Inflammatory macrophage treated with lipopolysaccharide for 1 hour (primary cell): Measurements from ENCODE around the gene AK6.
"Not testable (repeated sequence)": the region's sequence is repeated elsewhere in the genome, so short reads cannot be mapped to it uniquely, and the experiment has no call there.

Experiments
- DNase-seq, 2 donors: peaks; one replicate each; pipeline ENCODE4 v3.0.0-alpha.2; 2020 to 2022

The AK6 gene

GRCh38 chr5:69334793-69335268, 34.5 kb downstream of the AK6 start:
- peak; percentile 67 to 83 for DNase-seq

- DNase-seq = not testable (repeated sequence)
These were observed 35.5 kb downstream of the AK6 start for GRCh38 chr5:69333668-69334315.

- DNase-seq = peak; percentile 17 to 28
These were observed 37.5 kb downstream of the AK6 start for GRCh38 chr5:69331528-69332445.

- no peak for DNase-seq
These were observed 39.3 kb downstream of the AK6 start for GRCh38 chr5:69329905-69330489.

- DNase-seq = no peak
These were observed 43.0 kb downstream of the AK6 start for GRCh38 chr5:69326365-69326764.

- DNase-seq = peak; percentile 46 to 49
These were observed 51.9 kb downstream of the AK6 start for GRCh38 chr5:69317391-69317790.

GRCh38 chr5:69315972-69316371, 53.3 kb downstream of the AK6 start:
- no peak for DNase-seq

GRCh38 chr5:69313428-69313827, 55.9 kb downstream of the AK6 start:
- DNase-seq = no peak

GRCh38 chr5:69312459-69313160, 56.7 kb downstream of the AK6 start:
- DNase-seq = no peak

- no peak for DNase-seq
These were observed 59.9 kb downstream of the AK6 start for GRCh38 chr5:69309380-69309779.

- DNase-seq = no peak
These were observed 61.2 kb downstream of the AK6 start for GRCh38 chr5:69308046-69308553.

- no peak for DNase-seq
These were observed 63.8 kb downstream of the AK6 start for GRCh38 chr5:69305512-69305911.
